SK-N-SH (cell line): ENCODE measurements around the gene TPH1.

Experiments used
- CHD2 ChIP-seq: fragments of 150-350 bp; IDR thresholded peaks from 2 replicates; pipeline ENCODE4 v1.6.1; 2018; ENCODE audit warnings: low read length; ENCODE audit not compliant: partially characterized antibody
- CTCF ChIP-seq: fragments of 200-600 bp; sonication (generic); IDR thresholded peaks from 2 replicates; pipeline ENCODE4 v1.6.1; 2017; ENCODE audit warnings: antibody characterized with exemption, mild to moderate bottlenecking, moderate library complexity
- EP300 ChIP-seq, 2 experiments: IDR thresholded peaks; 2 replicates each; pipeline versions ENCODE4 v1.4.0 to v1.6.1; 2012; ENCODE audit warnings: borderline replicate concordance in 1 of 2, low read depth in 1 of 2, low read length in 1 of 2
- JUND ChIP-seq: IDR thresholded peaks from 2 replicates; pipeline ENCODE4 v1.4.0; 2012
- MAX ChIP-seq: IDR thresholded peaks from 2 replicates; pipeline ENCODE4 v1.4.0; 2012; ENCODE audit warnings: low read depth
- MEF2A ChIP-seq: IDR thresholded peaks from 2 replicates; pipeline ENCODE4 v1.4.0; 2012; ENCODE audit warnings: low read depth, borderline replicate concordance
- NFIC ChIP-seq: IDR thresholded peaks from 2 replicates; pipeline ENCODE4 v1.4.0; 2012; ENCODE audit warnings: borderline replicate concordance
- RAD21 ChIP-seq: IDR thresholded peaks from 2 replicates; pipeline ENCODE4 v1.6.1; 2012; ENCODE audit warnings: mild to moderate bottlenecking, low read length
- SIN3A ChIP-seq: IDR thresholded peaks from 2 replicates; pipeline ENCODE4 v1.6.1; 2012; ENCODE audit warnings: low read depth, mild to moderate bottlenecking, low read length, moderate library complexity, borderline replicate concordance
- SMC3 ChIP-seq: IDR thresholded peaks from 2 replicates; pipeline ENCODE4 v1.6.1; 2012; ENCODE audit warnings: low read depth, low read length, improper control_type of control experiment
- TEAD4 ChIP-seq: IDR thresholded peaks from 2 replicates; pipeline ENCODE4 v1.4.0; 2012; ENCODE audit warnings: mild to moderate bottlenecking, borderline replicate concordance; ENCODE audit not compliant: insufficient read depth
- YY1 ChIP-seq: IDR thresholded peaks from 2 replicates; pipeline ENCODE4 v1.4.0; 2012; ENCODE audit warnings: low read depth, mild to moderate bottlenecking
- TF ChIP-seq, protein P1 (sequence below): IDR thresholded peaks from 2 replicates; pipeline ENCODE4 v1.4.0; 2012; ENCODE audit warnings: low read depth, borderline replicate concordance

DNA sequence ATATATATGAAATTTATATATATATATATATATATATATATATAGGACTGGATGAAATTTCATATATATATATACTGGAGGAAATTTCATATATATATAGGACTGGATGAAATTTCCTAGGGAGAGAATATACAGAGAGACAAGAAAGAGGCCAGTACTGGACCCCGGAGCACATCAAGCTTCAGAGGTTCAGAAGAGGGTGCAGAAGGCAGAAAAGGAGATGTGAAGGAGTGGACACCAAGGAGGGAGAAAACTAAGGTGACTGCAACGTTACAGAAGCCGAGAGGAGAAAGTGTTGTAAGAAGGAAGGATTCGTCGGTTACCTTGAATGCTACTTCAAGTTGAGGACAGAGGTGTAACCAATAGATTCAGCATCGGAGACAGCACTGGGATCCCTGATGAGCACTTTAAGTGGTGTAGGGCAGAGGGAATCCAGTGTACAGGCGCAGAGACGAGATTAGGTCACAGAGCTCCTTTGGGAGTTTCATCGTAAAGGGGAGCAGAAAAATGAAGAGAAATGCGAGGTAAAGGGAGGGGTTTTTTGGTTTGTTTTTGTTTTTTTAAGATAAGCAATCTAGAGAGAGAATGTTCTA lies 8.5 kb upstream of the TPH1 start:
- no peak for TF ChIP-seq CTCF
- TF ChIP-seq, protein P1, sequence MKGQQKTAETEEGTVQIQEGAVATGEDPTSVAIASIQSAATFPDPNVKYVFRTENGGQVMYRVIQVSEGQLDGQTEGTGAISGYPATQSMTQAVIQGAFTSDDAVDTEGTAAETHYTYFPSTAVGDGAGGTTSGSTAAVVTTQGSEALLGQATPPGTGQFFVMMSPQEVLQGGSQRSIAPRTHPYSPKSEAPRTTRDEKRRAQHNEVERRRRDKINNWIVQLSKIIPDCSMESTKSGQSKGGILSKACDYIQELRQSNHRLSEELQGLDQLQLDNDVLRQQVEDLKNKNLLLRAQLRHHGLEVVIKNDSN: no peak
- no peak for TF ChIP-seq JUND
- no peak for TF ChIP-seq SIN3A
- no peak for TF ChIP-seq EP300 (IDR thresholded peaks at IDR 0.05; ENCODE audit: borderline replicate concordance in 1 of 2, low read depth in 1 of 2, low read length in 1 of 2)
- TF ChIP-seq MAX: no peak
- TF ChIP-seq SMC3: no peak
- no peak for TF ChIP-seq NFIC
- TF ChIP-seq CHD2: no peak
- no peak for TF ChIP-seq YY1
- TF ChIP-seq RAD21: no peak
- no peak for TF ChIP-seq TEAD4
- TF ChIP-seq MEF2A: no peak
